ENCODE measurements around the gene TAB2. TPM values are rescaled to one million over a fixed set of nuclear protein-coding genes. Genes with fewer than 3 reads are reported as not detected.
"Not testable (repeated sequence)": the region's sequence is repeated elsewhere in the genome, so short reads cannot be mapped to it uniquely, and the experiment has no call there.

TAB2 gene
- polyA plus RNA-seq, 5 donors, result 66.1 to 106 (median 87.7) TPM

DNA sequence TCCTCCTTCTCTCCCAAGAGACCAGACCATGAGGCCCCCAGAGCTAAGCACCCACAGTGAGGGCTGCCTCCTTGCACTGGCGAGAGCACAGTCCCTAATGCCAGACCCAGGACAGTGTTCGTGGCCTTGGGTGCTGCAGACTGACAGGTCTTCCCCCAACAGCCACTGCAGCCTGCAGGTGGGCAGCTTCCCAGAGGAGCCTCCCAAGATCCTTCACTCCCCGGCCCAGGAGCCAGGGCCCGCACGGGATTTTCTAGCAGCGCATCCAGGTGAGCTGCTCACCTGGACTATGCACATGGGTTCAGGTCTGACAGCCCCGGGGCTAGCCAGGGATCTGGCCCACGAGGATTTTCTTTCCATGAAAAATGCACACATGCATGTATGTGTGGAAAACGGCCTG lies 124.2 kb downstream of the TAB2 start:
- DNase-seq, result no peak

GRCh38 chr6:149443411-149444181 lies 126.1 kb downstream of the TAB2 start:
- peak in 1 of 2 donors; percentile 24 for DNase-seq

- DNase-seq, result not testable (repeated sequence)
Observed at GRCh38 chr6:149444360-149445094, 127.0 kb downstream of the TAB2 start.

GRCh38 chr6:149445095-149445466 lies 127.6 kb downstream of the TAB2 start:
- DNase-seq, result no peak

- DNase-seq, result no peak
Observed at GRCh38 chr6:149445573-149445972, 128.1 kb downstream of the TAB2 start.

GRCh38 chr6:149446791-149447376 lies 129.4 kb downstream of the TAB2 start:
- DNase-seq, result no peak

GRCh38 chr6:149448821-149449453 lies 131.4 kb downstream of the TAB2 start:
- DNase-seq, result no peak

GRCh38 chr6:149449831-149450678 lies 132.5 kb downstream of the TAB2 start:
- no peak for DNase-seq

GRCh38 chr6:149450679-149451375 lies 133.3 kb downstream of the TAB2 start:
- DNase-seq, result peak; percentile 24 to 45

GRCh38 chr6:149451376-149452036 lies 134.0 kb downstream of the TAB2 start:
- peak in 1 of 2 donors; percentile 15 for DNase-seq

DNA sequence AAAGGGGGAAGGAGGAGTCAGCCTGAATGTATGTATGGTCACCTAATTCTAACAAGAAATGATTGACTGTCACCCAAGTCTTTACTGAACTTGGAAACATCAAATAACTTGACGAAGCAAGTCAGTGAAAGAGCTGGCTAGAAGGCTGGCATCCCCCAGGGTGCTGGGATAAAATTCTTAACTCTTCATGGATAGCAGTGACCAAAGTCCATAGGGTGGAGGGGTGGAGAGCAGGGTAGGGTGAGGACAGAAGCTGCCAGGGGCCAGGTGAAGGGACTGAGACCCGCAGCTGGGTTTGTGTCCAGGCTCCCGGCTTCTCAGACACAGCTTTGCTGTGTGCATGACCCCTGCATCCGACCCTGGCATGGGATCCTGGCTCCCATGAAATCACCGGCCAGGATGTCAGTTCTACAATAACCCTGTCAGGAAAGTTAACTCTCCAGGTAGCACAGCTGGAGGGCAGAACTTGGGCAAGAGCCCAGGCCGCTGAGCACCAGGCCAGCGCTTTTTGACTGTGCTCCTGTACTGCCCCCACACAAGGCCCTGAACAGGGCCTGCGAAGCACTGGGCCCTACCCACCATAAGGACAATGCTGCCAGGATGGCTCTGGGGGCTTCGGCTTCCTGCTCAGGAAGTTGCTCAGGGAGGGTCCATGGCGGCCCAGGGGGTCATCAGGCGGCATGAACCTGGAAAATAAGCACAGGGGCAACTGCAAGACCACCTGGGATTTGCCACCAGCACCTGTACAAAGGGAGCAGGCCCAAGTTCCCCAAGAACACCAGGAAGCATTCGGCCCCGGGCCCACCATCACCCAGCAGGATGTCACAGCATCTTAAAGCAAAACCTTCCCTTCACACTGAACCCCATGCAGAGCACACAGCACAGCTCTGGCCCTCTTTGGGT lies 134.8 kb downstream of the TAB2 start:
- no peak for DNase-seq

GRCh38 chr6:149453597-149454345 lies 136.3 kb downstream of the TAB2 start:
- no peak for DNase-seq

DNA sequence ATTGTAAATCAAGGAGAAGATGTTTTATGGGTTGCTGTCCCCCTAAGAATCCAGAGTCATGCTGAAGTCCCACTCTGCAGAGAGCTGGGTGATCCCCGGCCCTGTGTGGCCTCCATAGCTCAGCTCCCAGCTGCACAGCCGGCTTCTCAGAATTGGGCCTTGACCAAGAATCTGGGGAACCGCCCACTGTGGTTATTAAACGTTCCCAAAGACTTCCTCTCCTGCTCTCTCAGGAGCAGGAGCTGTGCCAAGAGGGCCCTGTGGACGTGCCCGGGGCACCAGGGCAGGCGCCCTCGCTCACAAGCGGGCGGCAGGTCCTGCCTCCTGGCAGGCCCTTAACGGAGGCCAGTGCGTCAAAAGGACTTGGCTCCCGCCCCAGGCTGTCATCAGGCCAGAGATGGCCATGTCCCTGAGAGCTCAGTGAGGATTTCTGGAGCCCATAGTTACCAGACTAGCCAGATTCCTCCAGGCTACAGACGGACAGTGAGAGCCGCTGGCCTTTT lies 136.9 kb downstream of the TAB2 start:
- DNase-seq, result peak; percentile 85 to 88

DNA sequence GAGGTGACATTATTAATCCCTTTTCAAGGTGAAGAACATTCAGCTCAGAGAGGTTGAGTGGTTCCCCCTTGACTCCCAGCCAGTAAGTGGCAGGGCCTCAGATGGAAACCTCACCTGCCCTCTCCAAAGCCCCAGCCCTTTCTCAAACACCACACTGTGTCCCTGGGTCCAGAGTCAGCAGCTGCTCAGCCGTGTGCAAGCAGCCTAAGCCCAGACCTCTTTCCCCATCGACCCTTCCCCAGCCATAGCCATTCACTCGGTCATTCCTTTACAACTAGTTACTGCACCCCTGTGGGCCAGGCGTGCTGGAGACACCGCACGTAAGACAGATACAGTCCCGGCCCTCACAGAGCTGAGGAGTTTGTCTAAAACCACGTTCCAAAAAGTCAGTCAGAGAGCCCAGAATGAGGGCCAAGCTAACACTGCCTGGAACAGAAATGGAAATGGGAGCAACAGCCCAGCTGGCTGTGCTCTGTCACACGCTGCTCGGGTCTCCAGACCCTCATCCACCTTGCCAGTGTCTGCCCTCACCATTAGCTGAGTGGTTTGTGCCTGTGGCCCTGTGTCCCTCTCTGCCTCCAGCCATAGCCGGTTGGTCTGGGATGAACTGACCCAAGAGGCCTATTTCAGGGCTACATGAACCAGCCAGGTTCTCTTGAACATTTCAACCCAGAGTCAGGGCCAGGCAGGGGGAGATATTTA lies 137.7 kb downstream of the TAB2 start:
- no peak for DNase-seq

- DNase-seq, result no peak
Observed at GRCh38 chr6:149456311-149457021, 139.0 kb downstream of the TAB2 start.

DNA sequence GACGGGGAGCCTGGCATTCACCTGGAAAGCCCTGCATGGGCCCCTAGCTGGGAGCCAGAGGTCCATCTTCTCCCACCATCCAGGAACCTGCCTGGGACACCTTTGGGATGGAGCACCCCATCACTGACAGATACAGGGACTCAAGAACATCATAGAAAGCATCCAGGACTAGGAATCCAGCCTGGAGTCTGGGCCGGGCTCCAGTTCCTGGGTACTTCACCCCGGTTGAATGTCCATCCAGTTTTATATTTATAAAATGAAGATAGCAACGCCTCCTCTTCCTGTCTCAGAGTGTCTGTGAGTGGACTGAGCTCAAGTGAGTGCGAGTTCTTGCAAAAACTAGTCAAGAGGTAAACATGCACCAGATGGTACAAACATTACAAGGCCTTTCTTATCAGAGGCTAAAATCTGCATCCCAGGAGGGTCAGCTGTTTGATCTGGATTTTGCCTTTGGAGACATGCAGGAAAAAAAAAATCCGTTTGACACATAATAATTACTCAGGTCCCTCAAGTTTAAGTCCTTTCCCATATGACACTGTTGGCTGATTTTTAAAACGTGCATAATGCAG lies 139.9 kb downstream of the TAB2 start:
- DNase-seq, result peak in 1 of 2 donors; percentile 33
